CD4-positive, CD25-positive, alpha-beta regulatory T cell (primary cell): ENCODE measurements around the gene RPS19. TPM values are rescaled to one million over a fixed set of nuclear protein-coding genes. Genes with fewer than 3 reads are reported as not detected.
A peak's percentile ranks its signal among the peaks of the same experiment; 100 is the strongest.
"Not testable (repeated sequence)": the region's sequence is repeated elsewhere in the genome, so short reads cannot be mapped to it uniquely, and the experiment has no call there.

Source experiments
- ATAC-seq, 2 donors: fragments of 150-1000 bp; cut with Tn5 transposase; one replicate each; pipeline ENCODE4 v1.10.0; 2021; ENCODE audit warnings: low read depth in 2 of 2, moderate number of reproducible peaks in 2 of 2, moderate library complexity in 1 of 2
- DNase-seq, 3 donors: peaks; one replicate each; pipeline versions ENCODE4 v3.0.0 to v3.0.0-alpha.2; 2012 to 2022; ENCODE audit warnings: mixed read lengths in 1 of 3
- H3K27ac ChIP-seq: one replicate; pipeline ENCODE4 v1.7.0; 2013; ENCODE audit warnings: mild to moderate bottlenecking, low read length; ENCODE audit not compliant: insufficient read depth, poor library complexity, severe bottlenecking
- H3K27me3 ChIP-seq: one replicate; pipeline ENCODE4 v1.7.0; 2013; ENCODE audit warnings: low read length; ENCODE audit not compliant: control insufficient read depth, insufficient read depth
- H3K36me3 ChIP-seq: one replicate; pipeline ENCODE4 v1.7.0; 2013; ENCODE audit warnings: mild to moderate bottlenecking, low read length, moderate library complexity; ENCODE audit not compliant: control insufficient read depth, insufficient read depth
- H3K4me1 ChIP-seq: 2 replicates; pipeline ENCODE4 v1.7.0; 2013; ENCODE audit warnings: mild to moderate bottlenecking, low read length; ENCODE audit not compliant: insufficient read depth, control insufficient read depth, poor library complexity, severe bottlenecking
- H3K4me3 ChIP-seq: one replicate; pipeline ENCODE4 v1.7.0; 2013; ENCODE audit warnings: low read depth, mild to moderate bottlenecking, low read length, moderate library complexity
- H3K9me3 ChIP-seq, 2 experiments: 1 replicate in 1 of 2; 2 replicates in 1 of 2; pipeline ENCODE4 v1.7.0; 2013; ENCODE audit warnings: low read length in 2 of 2, mild to moderate bottlenecking in 1 of 2, moderate library complexity in 1 of 2; ENCODE audit not compliant: control insufficient read depth in 2 of 2
- H3K27ac Mint-ChIP-seq, 3 donors: one replicate each; pipeline ENCODE4 v1.8.0; 2020 to 2022; ENCODE audit warnings: mild to moderate bottlenecking in 3 of 3, mixed read lengths in 3 of 3, moderate library complexity in 2 of 3
- H3K27me3 Mint-ChIP-seq: one replicate; pipeline ENCODE4 v1.8.0; 2022; ENCODE audit warnings: mild to moderate bottlenecking, mixed read lengths
- H3K36me3 Mint-ChIP-seq: one replicate; pipeline ENCODE4 v1.8.0; 2020; ENCODE audit warnings: mixed read lengths
- H3K4me1 Mint-ChIP-seq, 4 donors: one replicate each; pipeline ENCODE4 v1.8.0; 2020 to 2022; ENCODE audit warnings: mixed read lengths in 4 of 4, mild to moderate bottlenecking in 1 of 4
- H3K4me3 Mint-ChIP-seq, 4 donors: one replicate each; pipeline ENCODE4 v1.8.0; 2020 to 2022; ENCODE audit warnings: mild to moderate bottlenecking in 4 of 4, mixed read lengths in 4 of 4, moderate library complexity in 3 of 4
- H3K9me3 Mint-ChIP-seq, 7 donors: one replicate each; pipeline ENCODE4 v1.8.0; 2020 to 2022; ENCODE audit warnings: mixed read lengths in 7 of 7, mild to moderate bottlenecking in 3 of 7, moderate library complexity in 2 of 7
- polyA plus RNA-seq, 4 donors: library from polyadenylated mRNA; unstranded; fragments of 300-500 nt; fragmentation: Illumina TruSeq; gene quantifications; one replicate each; pipeline ENCODE4 v1.2.3, GENCODE V29; 2021
- total RNA-seq: library from RNA; stranded (reverse); gene quantifications from one replicate; pipeline ENCODE4 v1.2.3, GENCODE V29; 2022

Gene RPS19
- total and polyA plus RNA-seq, 5 donors from 2014 or later, result 2,081 to 5,716 (median 4,216) TPM

GRCh38 chr19:41914424-41914834, 54.4 kb downstream of the RPS19 start:
- not testable (repeated sequence) for H3K9me3 Mint-ChIP-seq, ATAC-seq, DNase-seq, H3K36me3 ChIP-seq, H3K4me3 ChIP-seq, H3K36me3 Mint-ChIP-seq, H3K27ac ChIP-seq, H3K9me3 ChIP-seq
- peaks cover 28% of the 10 kb centered on the region for H3K27me3 Mint-ChIP-seq
- peak overlapping the region in 2 of 4 donors; percentile 19 to 62 for H3K4me3 Mint-ChIP-seq
- peak overlapping the region in 1 of 3 donors; percentile 53 for H3K27ac Mint-ChIP-seq
- Histone ChIP-seq H3K4me1 (peaks cover 37% of the 10 kb centered on the region), H3K27me3 (peaks cover 19% of the 10 kb centered on the region)
- peaks cover 0 to 37% (median 12%) of the 10 kb centered on the region in 4 donors for H3K4me1 Mint-ChIP-seq

GRCh38 chr19:41915021-41915775, 55.1 kb downstream of the RPS19 start:
- peaks cover 19% of the 10 kb centered on the region for H3K27me3 ChIP-seq
- Mint-ChIP-seq H3K4me3 (no peak overlapping the region), H3K9me3 (peaks cover 0 to 5% (median 0%) of the 10 kb centered on the region in 7 donors), H3K4me1 (peaks cover 0 to 36% (median 12%) of the 10 kb centered on the region in 4 donors), H3K27ac (no peak overlapping the region), H3K27me3 (peaks cover 28% of the 10 kb centered on the region), H3K36me3 (no peaks in the 10 kb centered on the region)
- peak overlapping the region; percentile 57 for H3K4me3 ChIP-seq
- H3K9me3 ChIP-seq, result no peaks in the 10 kb centered on the region
- no peaks in the 10 kb centered on the region for H3K36me3 ChIP-seq
- DNase-seq (no peak), ATAC-seq (no peak)
- H3K4me1 ChIP-seq, result peaks cover 37% of the 10 kb centered on the region
- H3K27ac ChIP-seq, result no peak overlapping the region

GRCh38 chr19:41915776-41916414, 55.8 kb downstream of the RPS19 start:
- Mint-ChIP-seq H3K36me3 (no peaks in the 10 kb centered on the region), H3K27me3 (peaks cover 25% of the 10 kb centered on the region), H3K4me1 (peaks cover 0 to 29% (median 9%) of the 10 kb centered on the region in 4 donors), H3K4me3 (no peak overlapping the region), H3K27ac (no peak overlapping the region), H3K9me3 (peaks cover 0 to 3% (median 0%) of the 10 kb centered on the region in 7 donors)
- ATAC-seq, result peak; percentile 11 to 15
- Histone ChIP-seq H3K27ac (no peak overlapping the region), H3K9me3 (no peaks in the 10 kb centered on the region), H3K4me1 (peaks cover 37% of the 10 kb centered on the region), H3K4me3 (no peak overlapping the region), H3K36me3 (no peaks in the 10 kb centered on the region), H3K27me3 (peaks cover 19% of the 10 kb centered on the region)
- DNase-seq, result no peak

DNA sequence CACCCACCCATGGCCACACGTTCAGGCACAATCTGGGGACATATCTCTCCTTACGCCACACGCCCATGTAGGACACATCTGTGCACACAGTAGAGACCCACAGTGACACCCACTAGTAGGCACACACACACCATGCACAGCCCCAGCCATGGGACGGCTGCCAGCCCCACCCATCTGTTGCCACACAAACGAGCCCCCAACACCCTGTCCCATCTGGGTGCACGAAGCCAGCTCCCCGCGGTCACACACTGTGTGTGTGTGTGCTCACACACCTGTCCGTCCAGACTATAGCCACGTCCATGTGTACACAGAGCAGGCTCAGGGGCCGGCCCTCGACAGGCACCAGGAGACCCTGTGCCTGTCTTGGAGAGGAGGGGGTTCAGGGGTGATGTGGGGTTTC, 57.6 kb downstream of the RPS19 start:
- no peaks in the 10 kb centered on the region for H3K36me3 Mint-ChIP-seq
- peaks cover 0 to 1% (median 0%) of the 10 kb centered on the region in 7 donors for H3K9me3 Mint-ChIP-seq
- ATAC-seq (no peak), DNase-seq (no peak)
- Histone ChIP-seq H3K9me3 (no peaks in the 10 kb centered on the region), H3K27me3 (peaks cover 19% of the 10 kb centered on the region), H3K36me3 (no peaks in the 10 kb centered on the region), H3K4me1 (peaks cover 35% of the 10 kb centered on the region), H3K27ac (no peak overlapping the region), H3K4me3 (no peak overlapping the region)
- no peak overlapping the region for H3K27ac Mint-ChIP-seq
- H3K4me3 Mint-ChIP-seq, result no peak overlapping the region
- H3K4me1 Mint-ChIP-seq, result peaks cover 0 to 23% (median 3%) of the 10 kb centered on the region in 4 donors
- peaks cover 17% of the 10 kb centered on the region for H3K27me3 Mint-ChIP-seq

GRCh38 chr19:41918095-41918494, 58.0 kb downstream of the RPS19 start:
- no peak for ATAC-seq

GRCh38 chr19:41918653-41919244, 58.7 kb downstream of the RPS19 start:
- peaks cover 0 to 3% (median 0%) of the 10 kb centered on the region in 7 donors for H3K9me3 Mint-ChIP-seq
- no peak overlapping the region for H3K27ac ChIP-seq
- peaks cover 0 to 22% (median 7%) of the 10 kb centered on the region in 4 donors for H3K4me1 Mint-ChIP-seq
- peaks cover 26% of the 10 kb centered on the region for H3K4me1 ChIP-seq
- peaks cover 19% of the 10 kb centered on the region for H3K27me3 Mint-ChIP-seq
- no peaks in the 10 kb centered on the region for H3K9me3 ChIP-seq
- H3K36me3 ChIP-seq, result no peaks in the 10 kb centered on the region
- peaks cover 19% of the 10 kb centered on the region for H3K27me3 ChIP-seq
- no peak for DNase-seq
- no peak overlapping the region for H3K4me3 Mint-ChIP-seq
- no peak overlapping the region for H3K4me3 ChIP-seq
- H3K36me3 Mint-ChIP-seq, result no peaks in the 10 kb centered on the region
- no peak overlapping the region for H3K27ac Mint-ChIP-seq
- ATAC-seq, result no peak

More at GRCh38 chr19:41918095-41918494, 58.0 kb downstream of the RPS19 start:
- no peak for DNase-seq
- H3K4me1 ChIP-seq, result peaks cover 31% of the 10 kb centered on the region
- Mint-ChIP-seq H3K4me1 (peaks cover 0 to 22% (median 4%) of the 10 kb centered on the region in 4 donors), H3K27ac (no peak overlapping the region), H3K9me3 (peaks cover 0 to 2% (median 0%) of the 10 kb centered on the region in 7 donors), H3K27me3 (peaks cover 17% of the 10 kb centered on the region), H3K4me3 (no peak overlapping the region), H3K36me3 (no peaks in the 10 kb centered on the region)
- no peaks in the 10 kb centered on the region for H3K9me3 ChIP-seq
- no peak overlapping the region for H3K27ac ChIP-seq
- no peak overlapping the region for H3K4me3 ChIP-seq
- no peaks in the 10 kb centered on the region for H3K36me3 ChIP-seq
- peaks cover 19% of the 10 kb centered on the region for H3K27me3 ChIP-seq

DNA sequence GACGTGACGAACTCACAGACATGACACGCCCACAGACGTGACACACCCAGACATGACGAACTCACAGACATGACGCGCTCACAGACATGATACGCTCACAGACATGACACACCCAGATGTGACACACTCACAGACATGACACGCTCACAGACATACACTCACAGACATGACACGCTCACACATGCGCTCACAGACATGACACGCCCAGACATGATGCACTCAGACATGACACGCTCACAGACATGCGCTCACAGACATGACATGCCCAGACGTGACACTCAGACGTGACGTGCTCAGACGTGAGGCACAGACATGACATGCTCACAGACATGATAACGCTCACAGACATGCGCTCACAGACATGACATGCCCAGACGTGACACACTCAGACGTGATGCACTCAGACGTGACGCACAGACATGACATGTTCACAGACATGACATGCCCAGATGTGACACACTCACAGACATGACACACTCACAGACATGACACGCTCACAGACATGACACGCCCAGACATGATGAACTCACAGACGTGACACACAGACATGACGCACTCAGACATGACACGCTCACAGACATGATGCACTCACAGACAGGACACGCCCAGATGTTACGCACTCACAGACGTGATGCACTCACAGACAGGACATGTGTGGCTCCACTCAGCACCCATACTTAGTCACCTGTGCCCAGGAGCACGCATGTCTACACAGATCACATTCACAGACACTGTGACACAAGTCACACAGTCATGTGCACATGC, 60.1 kb downstream of the RPS19 start:
- Mint-ChIP-seq H3K4me1 (peaks cover 0 to 17% (median 7%) of the 10 kb centered on the region in 4 donors), H3K36me3 (no peaks in the 10 kb centered on the region), H3K9me3 (peaks cover 0 to 3% (median 0%) of the 10 kb centered on the region in 7 donors), H3K27me3 (peaks cover 12% of the 10 kb centered on the region), H3K27ac (no peak overlapping the region), H3K4me3 (no peak overlapping the region)
- Histone ChIP-seq H3K9me3 (no peaks in the 10 kb centered on the region), H3K4me3 (no peak overlapping the region), H3K27me3 (peaks cover 16% of the 10 kb centered on the region), H3K27ac (no peak overlapping the region), H3K36me3 (no peaks in the 10 kb centered on the region), H3K4me1 (peaks cover 12% of the 10 kb centered on the region)
- ATAC-seq, result no peak
- DNase-seq, result no peak
